ENCODE results near the gene IGSF21. TPM values are rescaled to one million over a fixed set of nuclear protein-coding genes. Genes with fewer than 3 reads are reported as not detected.

IGSF21 gene
- total RNA-seq, 1 donor from 2014 or later = not detected

- no peak for TF ChIP-seq CTCF (IDR thresholded peaks at IDR 0.05; ENCODE audit: unreplicated experiment)
- DNase-seq (ENCODE audit: low spot score in 2 of 2, unreplicated experiment in 2 of 2) = no peak
- H3K4me3 Mint-ChIP-seq = no peak overlapping the region
- H3K27ac Mint-ChIP-seq = no peak overlapping the region
- H3K9me3 Mint-ChIP-seq = no peaks in the 10 kb centered on the region
- peaks cover 51% of the 10 kb centered on the region for H3K27me3 Mint-ChIP-seq (ENCODE audit: low read depth)
- H3K4me1 Mint-ChIP-seq = no peaks in the 10 kb centered on the region
- no peaks in the 10 kb centered on the region for H3K36me3 Mint-ChIP-seq
These were observed 247.0 kb downstream of the IGSF21 start for GRCh38 chr1:18354612-18355011.

- H3K9me3 Mint-ChIP-seq = no peaks in the 10 kb centered on the region
These were observed 250.1 kb downstream of the IGSF21 start for GRCh38 chr1:18357622-18358230.

GRCh38 chr1:18358600-18358999 lies 251.0 kb downstream of the IGSF21 start:
- peaks cover 52% of the 10 kb centered on the region for H3K27me3 Mint-ChIP-seq (ENCODE audit: low read depth)
- no peak overlapping the region for H3K27ac Mint-ChIP-seq
- no peak for TF ChIP-seq CTCF (IDR thresholded peaks at IDR 0.05; ENCODE audit: unreplicated experiment)
- H3K36me3 Mint-ChIP-seq = no peaks in the 10 kb centered on the region
- H3K9me3 Mint-ChIP-seq = no peaks in the 10 kb centered on the region
- no peaks in the 10 kb centered on the region for H3K4me1 Mint-ChIP-seq
- no peak for DNase-seq (ENCODE audit: low spot score in 2 of 2, unreplicated experiment in 2 of 2)
- no peak overlapping the region for H3K4me3 Mint-ChIP-seq

More at GRCh38 chr1:18357622-18358230, 250.1 kb downstream of the IGSF21 start:
- TF ChIP-seq CTCF (IDR thresholded peaks at IDR 0.05; ENCODE audit: unreplicated experiment) = no peak
- H3K4me3 Mint-ChIP-seq = no peak overlapping the region
- no peak overlapping the region for H3K27ac Mint-ChIP-seq
- no peaks in the 10 kb centered on the region for H3K4me1 Mint-ChIP-seq
- DNase-seq (ENCODE audit: low spot score in 2 of 2, unreplicated experiment in 2 of 2) = no peak
- no peaks in the 10 kb centered on the region for H3K36me3 Mint-ChIP-seq
- peaks cover 58% of the 10 kb centered on the region for H3K27me3 Mint-ChIP-seq (ENCODE audit: low read depth)

GRCh38 chr1:18360251-18360650 lies 252.7 kb downstream of the IGSF21 start:
- no peaks in the 10 kb centered on the region for H3K4me1 Mint-ChIP-seq
- H3K27ac Mint-ChIP-seq = no peak overlapping the region
- DNase-seq (ENCODE audit: low spot score in 2 of 2, unreplicated experiment in 2 of 2) = no peak
- H3K4me3 Mint-ChIP-seq = no peak overlapping the region
- H3K36me3 Mint-ChIP-seq = no peaks in the 10 kb centered on the region
- no peak for TF ChIP-seq CTCF (IDR thresholded peaks at IDR 0.05; ENCODE audit: unreplicated experiment)
- H3K9me3 Mint-ChIP-seq = no peaks in the 10 kb centered on the region
- H3K27me3 Mint-ChIP-seq (ENCODE audit: low read depth) = peaks cover 40% of the 10 kb centered on the region

- no peak for TF ChIP-seq CTCF (IDR thresholded peaks at IDR 0.05; ENCODE audit: unreplicated experiment)
- Mint-ChIP-seq H3K36me3 (no peaks in the 10 kb centered on the region), H3K27me3 (ENCODE audit: low read depth) (peaks cover 42% of the 10 kb centered on the region), H3K27ac (no peak overlapping the region), H3K4me1 (no peaks in the 10 kb centered on the region), H3K9me3 (peaks cover 6% of the 10 kb centered on the region), H3K4me3 (no peak overlapping the region)
- DNase-seq (ENCODE audit: low spot score in 2 of 2, unreplicated experiment in 2 of 2) = no peak
These were observed 254.6 kb downstream of the IGSF21 start for GRCh38 chr1:18362150-18362549.

- no peak for TF ChIP-seq CTCF (IDR thresholded peaks at IDR 0.05; ENCODE audit: unreplicated experiment)
- Mint-ChIP-seq H3K27ac (no peak overlapping the region), H3K9me3 (peaks cover 6% of the 10 kb centered on the region), H3K4me1 (no peaks in the 10 kb centered on the region), H3K36me3 (no peaks in the 10 kb centered on the region), H3K4me3 (no peak overlapping the region), H3K27me3 (ENCODE audit: low read depth) (peaks cover 33% of the 10 kb centered on the region)
- no peak for DNase-seq (ENCODE audit: low spot score in 2 of 2, unreplicated experiment in 2 of 2)
These were observed 255.8 kb downstream of the IGSF21 start for GRCh38 chr1:18363436-18363835.
